22Rv1 (cell line): Measurements from ENCODE around the gene CST9L.

Experiments
- H3K27ac ChIP-seq: fragments of 450-650 bp; 2 replicates; pipeline ENCODE4 v1.5.1; 2017
- CTCF ChIP-seq: fragments of 450-650 bp; IDR thresholded peaks from 2 replicates; pipeline ENCODE4 v1.5.1; 2017; ENCODE audit warnings: mild to moderate bottlenecking
- ZFX ChIP-seq: fragments of 450-650 bp; IDR thresholded peaks from 2 replicates; pipeline ENCODE4 v1.6.1; 2017; ENCODE audit warnings: antibody characterized with exemption, borderline replicate concordance

CST9L gene

GRCh38 chr20:23602241-23602640 is 34.0 kb upstream of the CST9L start:
- no peak for TF ChIP-seq ZFX
- TF ChIP-seq CTCF = no peak
- H3K27ac ChIP-seq = no peak overlapping the region

- no peak for TF ChIP-seq CTCF
- TF ChIP-seq ZFX = no peak
- no peak overlapping the region for H3K27ac ChIP-seq
These were observed 33.4 kb upstream of the CST9L start for GRCh38 chr20:23601715-23602114.

GRCh38 chr20:23598481-23598880 is 30.2 kb upstream of the CST9L start:
- TF ChIP-seq CTCF (no peak), ZFX (no peak)
- H3K27ac ChIP-seq = no peak overlapping the region

GRCh38 chr20:23596579-23597250 is 28.4 kb upstream of the CST9L start:
- no peak overlapping the region for H3K27ac ChIP-seq
- TF ChIP-seq CTCF = no peak
- TF ChIP-seq ZFX = no peak

- no peak overlapping the region for H3K27ac ChIP-seq
- no peak for TF ChIP-seq ZFX
- TF ChIP-seq CTCF = no peak
These were observed 27.7 kb upstream of the CST9L start for GRCh38 chr20:23595941-23596340.

- H3K27ac ChIP-seq = no peak overlapping the region
- TF ChIP-seq CTCF (no peak), ZFX (no peak)
These were observed 20.4 kb upstream of the CST9L start for GRCh38 chr20:23588434-23589403.

GRCh38 chr20:23587631-23588030 is 19.3 kb upstream of the CST9L start:
- TF ChIP-seq CTCF (no peak), ZFX (no peak)
- no peak overlapping the region for H3K27ac ChIP-seq
